ENCODE measurements around the gene NUDT12.

Gene NUDT12

DNA sequence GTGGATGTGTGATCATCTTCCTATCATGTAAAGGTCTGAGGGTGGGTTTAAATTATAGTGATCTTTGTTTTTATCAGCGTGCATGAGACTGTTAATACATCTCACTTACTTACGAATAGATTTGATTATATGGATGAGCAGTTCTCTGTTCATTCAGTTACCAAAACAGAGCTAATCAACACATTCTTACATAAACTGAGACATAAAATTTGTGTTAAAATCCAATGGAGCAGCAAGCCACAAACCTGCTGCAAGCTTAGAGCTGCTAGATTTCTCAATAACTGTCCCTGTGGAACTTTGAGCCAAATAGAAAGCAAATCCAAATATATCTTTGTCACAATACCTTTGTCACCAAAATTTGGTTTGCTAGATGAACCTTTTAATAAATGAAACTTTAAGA is 50.1 kb downstream of the NUDT12 start:
- no peaks in the 10 kb centered on the region; the same call in 1 of the 2 replicates for H3K9me3 ChIP-seq (ENCODE audit: control insufficient read depth, insufficient read depth, low read depth, low read length)
- no peaks in the 10 kb centered on the region for H3K36me3 ChIP-seq (ENCODE audit: control insufficient read depth in 2 of 2, insufficient read depth in 1 of 2, low read length in 2 of 2)
- ChIA-PET CTCF (no interaction called here), POLR2A (no interaction called here)
- no peak for TF ChIP-seq GLI4 (tag by site-specific recombination; IDR thresholded peaks at IDR 0.05)
- TF ChIP-seq ZNF544 (tag by site-specific recombination; IDR thresholded peaks at IDR 0.05): no peak
- TF ChIP-seq ZBTB17 (tag by site-specific recombination; IDR thresholded peaks at IDR 0.05): no peak
- no peak for TF ChIP-seq ZNF704 (tag by site-specific recombination; IDR thresholded peaks at IDR 0.05)
- TF ChIP-seq ZNF184 (tag by site-specific recombination; IDR thresholded peaks at IDR 0.05): no peak
- TF ChIP-seq ZNF747 (tag by site-specific recombination; IDR thresholded peaks at IDR 0.05): no peak
- TF ChIP-seq ZNF223 (tag by site-specific recombination; IDR thresholded peaks at IDR 0.05): no peak
- TF ChIP-seq ZNF175 (tag by site-specific recombination; IDR thresholded peaks at IDR 0.05): no peak
- TF ChIP-seq, protein P1, sequence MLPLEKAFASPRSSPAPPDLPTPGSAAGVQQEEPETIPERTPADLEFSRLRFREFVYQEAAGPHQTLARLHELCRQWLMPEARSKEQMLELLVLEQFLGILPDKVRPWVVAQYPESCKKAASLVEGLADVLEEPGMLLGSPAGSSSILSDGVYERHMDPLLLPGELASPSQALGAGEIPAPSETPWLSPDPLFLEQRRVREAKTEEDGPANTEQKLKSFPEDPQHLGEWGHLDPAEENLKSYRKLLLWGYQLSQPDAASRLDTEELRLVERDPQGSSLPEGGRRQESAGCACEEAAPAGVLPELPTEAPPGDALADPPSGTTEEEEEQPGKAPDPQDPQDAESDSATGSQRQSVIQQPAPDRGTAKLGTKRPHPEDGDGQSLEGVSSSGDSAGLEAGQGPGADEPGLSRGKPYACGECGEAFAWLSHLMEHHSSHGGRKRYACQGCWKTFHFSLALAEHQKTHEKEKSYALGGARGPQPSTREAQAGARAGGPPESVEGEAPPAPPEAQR (tag by site-specific recombination; IDR thresholded peaks at IDR 0.05): no peak
- no peak for TF ChIP-seq ZNF140 (tag by site-specific recombination; IDR thresholded peaks at IDR 0.05)
- no peak for TF ChIP-seq KLF1 (tag by site-specific recombination; IDR thresholded peaks at IDR 0.05)
- no peaks in the 10 kb centered on the region for H3K4me1 ChIP-seq (ENCODE audit: control insufficient read depth, insufficient read depth, low read length)
- no peak overlapping the region for H3K4me3 ChIP-seq (ENCODE audit: low read depth, low read length)
- H3K27ac ChIP-seq (ENCODE audit: extremely low read depth, low read depth, low read length): no peak overlapping the region

DNA sequence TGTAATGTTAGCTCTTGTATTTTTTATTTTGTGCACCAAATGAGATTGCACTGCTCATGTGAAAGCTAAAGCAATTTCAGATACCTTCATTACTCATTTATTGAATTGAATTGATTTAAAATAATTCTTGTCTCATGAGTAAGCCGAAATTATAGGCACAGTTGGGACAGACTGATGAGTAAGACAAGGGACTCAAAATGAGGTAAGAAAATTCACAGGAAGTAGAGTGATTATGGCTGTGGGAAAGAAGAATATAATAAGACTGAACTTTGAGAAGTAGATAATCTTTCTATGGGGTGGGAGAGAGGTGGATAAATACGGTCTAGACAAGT is 51.1 kb downstream of the NUDT12 start:
- H3K4me1 ChIP-seq (ENCODE audit: control insufficient read depth, insufficient read depth, low read length): no peaks in the 10 kb centered on the region
- TF ChIP-seq PRDM1 (tag by site-specific recombination; IDR thresholded peaks at IDR 0.05) (no peak), TRIM28 (IDR thresholded peaks at IDR 0.05; ENCODE audit: borderline replicate concordance, low read length) (no peak), ZSCAN16 (tag by site-specific recombination; IDR thresholded peaks at IDR 0.05) (no peak), ZNF280C (tag by site-specific recombination; IDR thresholded peaks at IDR 0.05) (no peak), ZNF341 (tag by site-specific recombination; IDR thresholded peaks at IDR 0.05; ENCODE audit: low read depth) (no peak), ZNF529 (tag by site-specific recombination; IDR thresholded peaks at IDR 0.05; ENCODE audit: insufficient replicate concordance) (no peak), KLF8 (tag by site-specific recombination; IDR thresholded peaks at IDR 0.05) (no peak), ZNF544 (tag by site-specific recombination; IDR thresholded peaks at IDR 0.05) (no peak), ZBTB7A (tag by site-specific recombination; IDR thresholded peaks at IDR 0.05; ENCODE audit: low read depth) (no peak), HOXA7 (CRISPR knock-in tag; IDR thresholded peaks at IDR 0.05; ENCODE audit: borderline replicate concordance) (no peak), ZNF366 (tag by site-specific recombination; conservative IDR thresholded peaks at IDR 0.05) (no peak), SALL2 (tag by site-specific recombination; IDR thresholded peaks at IDR 0.05; ENCODE audit: borderline replicate concordance) (no peak), ZNF560 (tag by site-specific recombination; IDR thresholded peaks at IDR 0.05; ENCODE audit: borderline replicate concordance) (no peak), ZNF561 (tag by site-specific recombination; IDR thresholded peaks at IDR 0.05; ENCODE audit: borderline replicate concordance) (no peak)
- TF ChIP-seq, protein P2, sequence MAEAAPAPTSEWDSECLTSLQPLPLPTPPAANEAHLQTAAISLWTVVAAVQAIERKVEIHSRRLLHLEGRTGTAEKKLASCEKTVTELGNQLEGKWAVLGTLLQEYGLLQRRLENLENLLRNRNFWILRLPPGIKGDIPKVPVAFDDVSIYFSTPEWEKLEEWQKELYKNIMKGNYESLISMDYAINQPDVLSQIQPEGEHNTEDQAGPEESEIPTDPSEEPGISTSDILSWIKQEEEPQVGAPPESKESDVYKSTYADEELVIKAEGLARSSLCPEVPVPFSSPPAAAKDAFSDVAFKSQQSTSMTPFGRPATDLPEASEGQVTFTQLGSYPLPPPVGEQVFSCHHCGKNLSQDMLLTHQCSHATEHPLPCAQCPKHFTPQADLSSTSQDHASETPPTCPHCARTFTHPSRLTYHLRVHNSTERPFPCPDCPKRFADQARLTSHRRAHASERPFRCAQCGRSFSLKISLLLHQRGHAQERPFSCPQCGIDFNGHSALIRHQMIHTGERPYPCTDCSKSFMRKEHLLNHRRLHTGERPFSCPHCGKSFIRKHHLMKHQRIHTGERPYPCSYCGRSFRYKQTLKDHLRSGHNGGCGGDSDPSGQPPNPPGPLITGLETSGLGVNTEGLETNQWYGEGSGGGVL (tag by site-specific recombination; IDR thresholded peaks at IDR 0.05): no peak
- TF ChIP-seq, protein P3, sequence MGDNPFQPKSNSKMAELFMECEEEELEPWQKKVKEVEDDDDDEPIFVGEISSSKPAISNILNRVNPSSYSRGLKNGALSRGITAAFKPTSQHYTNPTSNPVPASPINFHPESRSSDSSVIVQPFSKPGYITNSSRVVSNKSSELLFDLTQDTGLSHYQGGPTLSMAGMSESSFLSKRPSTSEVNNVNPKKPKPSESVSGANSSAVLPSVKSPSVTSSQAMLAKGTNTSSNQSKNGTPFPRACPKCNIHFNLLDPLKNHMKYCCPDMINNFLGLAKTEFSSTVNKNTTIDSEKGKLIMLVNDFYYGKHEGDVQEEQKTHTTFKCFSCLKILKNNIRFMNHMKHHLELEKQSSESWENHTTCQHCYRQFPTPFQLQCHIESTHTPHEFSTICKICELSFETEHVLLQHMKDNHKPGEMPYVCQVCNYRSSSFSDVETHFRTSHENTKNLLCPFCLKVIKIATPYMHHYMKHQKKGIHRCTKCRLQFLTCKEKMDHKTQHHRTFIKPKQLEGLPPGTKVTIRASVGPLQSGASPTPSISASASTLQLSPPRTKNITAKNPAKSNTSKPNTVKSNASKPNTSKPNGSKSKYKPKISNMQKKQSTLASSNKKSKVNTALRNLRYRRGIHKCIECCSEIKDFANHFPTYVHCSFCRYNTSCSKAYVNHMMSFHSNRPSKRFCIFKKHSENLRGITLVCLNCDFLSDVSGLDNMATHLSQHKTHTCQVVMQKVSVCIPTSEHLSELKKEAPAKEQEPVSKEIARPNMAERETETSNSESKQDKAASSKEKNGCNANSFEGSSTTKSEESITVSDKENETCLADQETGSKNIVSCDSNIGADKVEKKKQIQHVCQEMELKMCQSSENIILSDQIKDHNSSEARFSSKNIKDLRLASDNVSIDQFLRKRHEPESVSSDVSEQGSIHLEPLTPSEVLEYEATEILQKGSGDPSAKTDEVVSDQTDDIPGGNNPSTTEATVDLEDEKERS (tag by site-specific recombination; IDR thresholded peaks at IDR 0.05): no peak
- no peak overlapping the region for H3K27ac ChIP-seq (ENCODE audit: extremely low read depth, low read depth, low read length)
- H3K9me3 ChIP-seq (ENCODE audit: control insufficient read depth, insufficient read depth, low read depth, low read length): no peaks in the 10 kb centered on the region; the same call in 1 of the 2 replicates
- POLR2A ChIA-PET: no interaction called here
- CTCF ChIA-PET: no interaction called here
- no peak overlapping the region for H3K4me3 ChIP-seq (ENCODE audit: low read depth, low read length)
- no peaks in the 10 kb centered on the region for H3K36me3 ChIP-seq (ENCODE audit: control insufficient read depth in 2 of 2, insufficient read depth in 1 of 2, low read length in 2 of 2)
